Nucleus accumbens (tissue), 56 donors: Measurements from ENCODE around the gene PLEKHM3.
A peak's percentile ranks its signal among the peaks of the same experiment; 100 is the strongest.

Experiments used
- DNase-seq, 56 donors: peaks; one replicate each; lab custom pipeline; 2025; lab: John Stamatoyannopoulos, UW

The PLEKHM3 gene

GRCh38 chr2:207995887-207996286 is 29.4 kb downstream of the PLEKHM3 start:
- DNase-seq: no peak

DNA sequence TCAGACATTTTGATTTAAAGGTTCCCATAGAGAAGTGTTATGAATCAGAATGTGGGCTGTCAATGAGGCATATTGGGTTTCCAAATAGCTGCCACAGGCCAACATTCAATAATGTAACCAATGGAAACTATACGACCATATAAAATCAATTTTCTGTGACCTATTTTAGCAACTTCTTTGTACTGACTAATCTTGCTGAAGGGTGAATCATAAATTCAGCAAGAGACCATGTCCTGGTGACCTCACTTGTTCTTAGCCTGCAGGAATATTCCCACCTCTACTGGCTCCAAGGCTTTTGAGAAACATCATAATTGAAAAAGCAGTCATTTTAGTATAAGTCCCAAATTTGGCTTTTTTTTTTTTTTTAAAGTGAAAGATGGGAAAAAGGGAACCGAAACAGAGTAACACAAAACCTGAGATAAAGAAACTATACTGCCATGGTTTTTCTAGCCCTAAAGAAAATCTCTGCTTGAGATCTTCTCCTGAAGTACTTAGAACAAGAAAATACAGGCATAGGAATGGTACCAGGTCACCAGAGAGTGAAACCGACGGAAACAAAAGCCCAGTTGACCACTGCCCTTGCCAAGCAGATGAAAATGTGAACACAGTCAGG is 32.1 kb downstream of the PLEKHM3 start:
- DNase-seq: no peak

- DNase-seq: no peak
Observed at GRCh38 chr2:207991944-207992343, 33.4 kb downstream of the PLEKHM3 start.

GRCh38 chr2:207990784-207991183 is 34.5 kb downstream of the PLEKHM3 start:
- no peak for DNase-seq

- DNase-seq: no peak
Observed at GRCh38 chr2:207988975-207989374, 36.4 kb downstream of the PLEKHM3 start.

- no peak for DNase-seq
Observed at GRCh38 chr2:207987025-207987716, 38.2 kb downstream of the PLEKHM3 start.

DNA sequence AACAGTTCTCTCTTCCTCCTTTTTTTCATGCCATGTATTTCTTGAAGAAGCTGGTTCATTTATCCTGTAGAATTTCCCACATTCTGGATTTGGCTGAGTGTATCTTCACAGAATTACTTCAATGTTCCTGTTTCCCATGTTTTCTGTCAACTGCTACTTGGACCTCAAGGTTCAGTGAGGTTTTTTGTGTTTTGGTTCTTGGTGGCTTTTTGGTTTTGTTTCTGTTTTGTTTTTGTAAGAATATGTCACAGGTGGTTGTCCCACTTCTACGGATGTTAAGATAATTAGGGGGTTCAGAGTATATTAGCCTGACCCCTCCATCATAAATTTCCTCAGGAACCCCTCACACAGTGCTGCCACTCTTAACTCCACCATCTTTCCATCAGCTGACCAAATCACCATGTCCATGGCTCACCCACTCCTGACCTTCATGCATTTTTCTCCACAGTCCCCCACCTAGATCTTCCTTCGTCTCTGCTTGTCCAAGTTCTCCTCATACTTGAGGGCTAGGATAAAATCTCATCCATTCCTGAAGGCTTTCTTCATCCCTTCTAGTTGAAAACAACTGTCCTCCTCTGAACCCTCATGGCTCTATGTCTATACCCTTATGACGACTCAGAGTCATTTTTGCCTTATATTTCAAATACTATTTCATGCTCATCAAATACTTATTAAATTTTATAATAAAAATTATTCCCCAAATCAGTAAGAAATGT is 40.4 kb downstream of the PLEKHM3 start:
- no peak for DNase-seq

GRCh38 chr2:207983641-207984042 is 41.7 kb downstream of the PLEKHM3 start:
- no peak for DNase-seq

GRCh38 chr2:207978177-207978948 is 47.0 kb downstream of the PLEKHM3 start:
- no peak for DNase-seq

DNA sequence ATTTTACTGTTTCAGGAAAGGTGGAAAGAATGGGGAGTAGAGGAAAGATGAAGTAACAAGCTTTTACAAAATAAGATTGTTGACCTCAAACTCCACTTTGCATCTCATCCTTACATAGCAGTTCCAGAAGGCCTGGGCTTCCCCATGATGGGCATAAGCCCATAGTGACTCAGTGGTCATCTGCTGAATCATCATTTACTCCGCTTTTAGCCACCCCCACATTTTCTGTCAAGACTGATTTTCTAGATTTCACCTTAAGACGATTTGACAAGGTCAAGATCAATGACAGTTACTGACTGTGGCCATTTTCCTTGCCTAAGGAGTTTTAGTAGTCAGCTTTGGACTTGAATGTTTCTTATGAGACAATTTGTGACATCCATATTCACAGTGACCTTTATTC is 49.4 kb downstream of the PLEKHM3 start:
- no peak for DNase-seq

DNA sequence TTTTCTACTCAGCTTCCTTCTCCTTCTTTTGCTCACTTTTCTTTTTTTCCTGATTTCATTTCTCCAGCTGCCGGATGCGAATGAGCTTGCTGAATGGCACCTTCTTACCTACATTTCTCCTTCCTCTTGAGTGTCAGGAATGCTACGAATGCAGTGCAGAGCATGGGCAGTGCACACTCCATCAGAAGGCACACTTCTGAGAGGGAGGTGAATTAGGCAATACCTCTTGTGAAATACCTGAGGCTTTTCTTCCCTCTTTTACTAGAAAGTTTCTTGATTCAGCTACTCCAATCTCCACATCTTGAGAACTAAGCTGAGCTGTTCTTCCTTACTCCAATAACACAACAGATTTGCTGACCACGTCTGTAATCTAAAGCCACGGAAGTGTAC is 51.1 kb downstream of the PLEKHM3 start:
- DNase-seq: no peak

- DNase-seq: no peak
Observed at GRCh38 chr2:207970826-207971180, 54.5 kb downstream of the PLEKHM3 start.

- peak in 1 of 56 donors; percentile 7 for DNase-seq
Observed at GRCh38 chr2:207970147-207970825, 55.0 kb downstream of the PLEKHM3 start.

DNA sequence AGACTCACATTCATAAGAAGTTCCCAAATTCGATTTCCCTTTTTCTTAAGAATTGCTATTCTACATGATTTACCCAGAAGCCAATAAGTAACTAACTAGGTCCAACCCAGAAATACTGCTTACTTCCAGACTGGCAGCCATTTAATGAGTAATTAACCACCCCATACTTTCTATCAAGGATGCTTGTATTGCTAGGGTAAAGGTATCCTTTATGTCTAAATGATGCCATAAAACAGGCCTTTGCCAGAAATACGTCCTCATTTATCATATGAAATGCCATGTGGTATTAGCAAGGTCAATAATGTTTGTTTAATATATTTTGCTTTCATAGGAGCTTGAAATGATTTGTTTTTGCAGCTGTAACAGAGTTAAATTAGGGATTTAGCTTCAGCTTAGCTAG is 56.1 kb downstream of the PLEKHM3 start:
- DNase-seq: no peak

DNA sequence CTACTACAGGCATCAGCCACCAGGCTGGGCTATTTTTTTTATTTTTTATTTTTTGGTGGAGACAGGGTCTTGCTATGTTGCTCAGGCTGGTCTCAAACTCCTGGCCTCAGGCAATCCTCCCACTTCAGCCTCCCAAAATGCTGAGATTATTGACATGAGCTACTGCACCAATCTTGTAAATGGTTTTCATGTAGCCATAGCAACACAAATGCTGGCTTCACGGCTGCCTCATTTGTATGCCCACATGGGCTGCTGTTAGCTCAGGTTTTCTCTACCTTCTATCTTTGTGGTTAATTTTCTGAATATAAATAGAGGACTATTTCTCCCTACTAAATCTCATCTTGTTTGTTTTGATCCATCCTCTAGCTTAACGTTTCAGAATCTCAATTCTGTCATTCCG is 58.2 kb downstream of the PLEKHM3 start:
- no peak for DNase-seq

DNA sequence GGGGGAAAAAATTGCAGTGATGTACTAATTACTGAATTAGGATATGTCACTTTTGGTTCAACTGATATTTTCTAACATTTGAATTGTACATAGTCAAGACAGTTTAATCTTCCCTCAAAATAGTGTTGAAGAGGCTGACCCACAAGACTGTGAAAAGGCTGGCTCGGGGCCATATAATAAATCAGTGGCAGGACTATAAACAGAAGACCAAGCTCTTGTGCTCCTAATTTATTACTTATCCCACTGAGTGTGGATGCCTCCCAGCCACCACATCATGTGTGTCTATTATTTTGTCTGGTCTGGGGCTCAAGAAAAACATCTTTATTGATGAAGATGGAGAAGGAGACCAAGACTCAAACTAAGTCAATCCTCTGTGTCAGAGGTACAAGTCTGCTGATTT is 64.4 kb downstream of the PLEKHM3 start:
- DNase-seq: no peak

- DNase-seq: no peak
Observed at GRCh38 chr2:207960090-207960489, 65.2 kb downstream of the PLEKHM3 start.

DNA sequence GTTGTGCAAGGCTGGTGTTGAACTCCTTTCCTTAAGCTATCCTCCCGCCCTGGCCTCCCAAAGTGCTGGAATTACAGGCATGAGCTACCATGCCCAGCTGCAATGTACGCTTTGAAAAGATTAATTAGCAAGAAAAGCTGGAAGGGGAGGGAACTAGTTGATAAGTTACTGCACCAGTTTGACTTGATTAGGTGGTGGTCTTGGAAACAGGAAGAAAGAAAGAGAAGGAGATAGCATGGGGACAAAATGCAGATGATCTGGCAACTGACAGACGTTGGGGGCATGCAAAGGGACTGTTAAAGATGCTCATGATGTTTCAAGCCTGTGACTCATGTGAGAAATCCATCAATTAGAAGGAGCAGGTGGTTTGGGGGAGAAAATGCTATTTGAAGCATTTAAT is 68.6 kb downstream of the PLEKHM3 start:
- DNase-seq: no peak

GRCh38 chr2:207955456-207955855 is 69.9 kb downstream of the PLEKHM3 start:
- no peak for DNase-seq

GRCh38 chr2:207953354-207953753 is 72.0 kb downstream of the PLEKHM3 start:
- DNase-seq: no peak
